Thoracic aorta (tissue), 2 donors: ENCODE results near the gene FAM107A. TPM values are rescaled to one million over a fixed set of nuclear protein-coding genes. Genes with fewer than 3 reads are reported as not detected.

Experiments used
- ATAC-seq: fragments of 150-250 bp; one replicate; pipeline ENCODE4 v1.8.0; 2017; ENCODE audit warnings: low read depth; ENCODE audit not compliant: insufficient number of reproducible peaks, low FRiP score
- DNase-seq: peaks from one replicate; pipeline ENCODE4 v3.0.0-alpha.2; 2020; ENCODE audit warnings: low spot score
- H3K27ac ChIP-seq, 2 donors: fragments of 200-600 bp; sonication (generic); 1 replicate in 1 of 2; 2 replicates in 1 of 2; pipeline ENCODE4 v1.5.1; 2016; ENCODE audit warnings: mild to moderate bottlenecking in 2 of 2, moderate library complexity in 2 of 2
- H3K27me3 ChIP-seq: fragments of 200-600 bp; sonication (generic); replicated peaks from 2 replicates; pipeline ENCODE4 v1.6.0; 2016; ENCODE audit warnings: mild to moderate bottlenecking; ENCODE audit not compliant: insufficient read depth
- H3K36me3 ChIP-seq: fragments of 200-600 bp; sonication (generic); one replicate; pipeline ENCODE4 v1.5.1; 2016
- H3K4me1 ChIP-seq, 2 donors: fragments of 200-600 bp; sonication (generic); 1 replicate in 1 of 2; 2 replicates in 1 of 2; pipeline versions ENCODE4 v1.5.1 to v1.6.0; 2016; ENCODE audit warnings: low read depth in 2 of 2, mild to moderate bottlenecking in 1 of 2; ENCODE audit not compliant: control insufficient read depth in 1 of 2
- H3K4me3 ChIP-seq: fragments of 200-600 bp; sonication (generic); 2 replicates; pipeline ENCODE4 v1.5.1; 2016; ENCODE audit warnings: mild to moderate bottlenecking
- H3K9me3 ChIP-seq: fragments of 200-600 bp; sonication (generic); 2 replicates; pipeline ENCODE4 v1.5.1; 2016
- CTCF ChIP-seq: fragments of 200-600 bp; sonication (generic); IDR thresholded peaks from one replicate; pipeline ENCODE4 v1.5.1; 2019; ENCODE audit warnings: antibody characterized with exemption
- total RNA-seq, 2 donors: library from RNA; depleted of rRNA; stranded (reverse); fragments of >200 nt; gene quantifications; one replicate each; pipeline versions ENCODE4 v1.1.0 to v1.2.3, GENCODE V29; 2016

FAM107A gene
- total RNA-seq, 2 donors from 2014 or later = 25.3 to 63.6 TPM

DNA sequence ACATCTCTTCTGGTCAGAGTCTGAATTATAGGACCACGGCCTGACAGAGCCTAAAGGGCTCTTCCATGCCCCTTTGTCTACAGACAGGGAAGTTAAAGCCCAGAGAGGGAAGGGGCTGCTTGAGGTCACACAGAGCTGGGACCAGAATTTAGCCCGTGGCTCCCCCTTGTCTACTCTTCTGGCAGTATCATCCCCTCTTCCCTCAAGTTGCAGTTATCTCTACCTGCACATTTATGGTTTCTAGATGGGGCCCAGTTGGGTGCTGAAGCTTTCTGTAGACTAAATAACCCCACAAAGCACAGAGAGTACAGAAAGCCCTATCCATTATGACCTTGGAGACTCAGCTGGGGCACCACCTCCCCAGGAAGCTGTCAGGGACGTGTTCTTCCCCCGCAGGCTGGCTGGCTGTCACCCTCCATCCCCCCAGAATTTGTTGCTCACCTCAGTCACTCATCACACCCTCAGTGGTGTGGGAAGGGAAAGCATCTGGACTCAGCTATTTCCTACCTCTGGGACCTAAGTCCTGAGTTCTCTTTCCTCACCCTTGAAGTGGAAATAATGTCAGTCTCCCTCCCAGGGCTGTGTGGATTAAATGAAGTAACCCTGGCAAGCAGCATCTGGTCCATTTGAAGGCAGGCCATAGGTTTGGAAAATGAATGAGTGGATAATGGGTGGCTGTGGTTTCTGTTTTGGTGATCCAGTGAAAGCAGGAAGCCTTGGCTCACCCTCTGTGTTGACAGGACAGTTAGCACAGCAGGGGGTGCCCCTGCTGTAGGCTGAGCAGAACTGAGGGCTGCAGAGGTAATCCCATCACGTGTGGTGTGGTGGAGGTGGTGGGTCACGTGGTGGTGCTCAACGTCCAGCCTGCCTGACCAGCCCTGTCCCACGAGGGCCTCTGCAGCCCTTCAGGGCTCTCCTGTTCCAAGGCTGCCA, 56.5 kb downstream of the FAM107A start:
- no peaks in the 10 kb centered on the region for H3K4me1 ChIP-seq
- peaks cover 44% of the 10 kb centered on the region for H3K36me3 ChIP-seq

DNA sequence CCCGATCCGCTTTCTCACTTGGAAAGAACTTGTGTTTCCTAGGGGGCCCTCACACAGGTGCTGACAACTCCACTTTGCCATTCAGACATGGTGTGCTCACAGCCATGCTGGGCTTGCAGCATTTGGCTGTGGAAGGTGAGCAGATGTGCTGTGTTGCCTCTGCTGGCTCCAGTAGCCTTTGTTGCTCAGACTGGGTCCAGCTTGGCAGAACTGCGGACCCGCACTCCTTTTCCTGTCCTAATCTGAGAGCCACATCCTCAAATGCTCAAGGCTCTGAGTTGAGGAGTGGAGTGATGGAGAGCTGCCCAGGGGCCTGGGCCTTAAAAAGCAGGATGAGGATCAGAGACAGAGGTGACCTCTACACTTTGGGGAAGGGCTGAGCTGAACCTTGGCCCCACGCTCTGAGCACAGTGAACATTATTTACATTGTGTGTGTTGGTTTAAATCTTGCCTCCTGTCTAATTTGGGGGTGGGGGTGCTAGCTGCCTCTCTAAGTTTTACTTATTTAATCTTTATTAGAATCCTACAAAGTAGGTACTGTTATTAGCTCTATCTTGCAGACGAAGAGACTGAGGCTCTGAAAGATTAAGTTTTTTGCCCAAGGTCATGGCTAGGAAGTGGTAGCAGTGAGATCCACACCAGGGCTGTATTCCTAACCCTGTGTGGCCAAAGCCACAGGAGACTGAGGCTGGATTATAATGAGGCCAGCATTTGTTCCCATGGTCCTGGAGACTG, 57.4 kb downstream of the FAM107A start:
- no peaks in the 10 kb centered on the region for H3K4me1 ChIP-seq
- TF ChIP-seq CTCF = no peak
- ATAC-seq (no peak), DNase-seq (no peak)
- H3K36me3 ChIP-seq = peaks cover 47% of the 10 kb centered on the region
- H3K4me3 ChIP-seq = no peak overlapping the region
- H3K9me3 ChIP-seq = no peaks in the 10 kb centered on the region
- no peak overlapping the region for H3K27ac ChIP-seq
- no peaks in the 10 kb centered on the region for H3K27me3 ChIP-seq

More for the DNA sequence above, 56.5 kb downstream of the FAM107A start:
- H3K9me3 ChIP-seq = no peaks in the 10 kb centered on the region
- no peak for ATAC-seq
- H3K27ac ChIP-seq = no peak overlapping the region
- no peaks in the 10 kb centered on the region for H3K27me3 ChIP-seq
- H3K4me3 ChIP-seq = no peak overlapping the region
- no peak for TF ChIP-seq CTCF
- DNase-seq = no peak

- H3K27me3 ChIP-seq = no peaks in the 10 kb centered on the region
- no peak for TF ChIP-seq CTCF
- ATAC-seq (no peak), DNase-seq (no peak)
- no peak overlapping the region for H3K27ac ChIP-seq
- no peaks in the 10 kb centered on the region for H3K4me1 ChIP-seq
- no peaks in the 10 kb centered on the region for H3K9me3 ChIP-seq
- no peak overlapping the region for H3K4me3 ChIP-seq
- H3K36me3 ChIP-seq = peaks cover 48% of the 10 kb centered on the region
Measured at GRCh38 chr3:58518291-58518789, 58.9 kb downstream of the FAM107A start.

- no peak for DNase-seq
- H3K27me3 ChIP-seq = no peaks in the 10 kb centered on the region
- H3K27ac ChIP-seq = no peak overlapping the region
- no peak overlapping the region for H3K4me3 ChIP-seq
- peaks cover 25% of the 10 kb centered on the region for H3K36me3 ChIP-seq
- no peaks in the 10 kb centered on the region for H3K4me1 ChIP-seq
- TF ChIP-seq CTCF = no peak
- ATAC-seq = no peak
- H3K9me3 ChIP-seq = no peaks in the 10 kb centered on the region
Measured at GRCh38 chr3:58514405-58514804, 62.8 kb downstream of the FAM107A start.

Other genes with a start within 250 kb of the FAM107A start
- 10 to 100 TPM; 22.1 to 34.2 TPM for gene PXK, start 244.5 kb downstream of the FAM107A start, total RNA-seq
- 10 to 100 TPM; 59.3 to 83.5 TPM for gene PDHB, start 143.6 kb downstream of the FAM107A start, total RNA-seq
- 10 to 100 TPM; 14.5 to 28.6 TPM for gene KCTD6, start 85.3 kb downstream of the FAM107A start, total RNA-seq
- gene ACOX2, start 40.2 kb downstream of the FAM107A start, total RNA-seq = 10 to 100 TPM; 20.8 to 22.2 TPM
- gene FAM3D, start 89.4 kb upstream of the FAM107A start, total RNA-seq = not detected